ENCODE measurements around the gene MRPL19.
A peak's percentile ranks its signal among the peaks of the same experiment; 100 is the strongest.

MRPL19 gene

DNA sequence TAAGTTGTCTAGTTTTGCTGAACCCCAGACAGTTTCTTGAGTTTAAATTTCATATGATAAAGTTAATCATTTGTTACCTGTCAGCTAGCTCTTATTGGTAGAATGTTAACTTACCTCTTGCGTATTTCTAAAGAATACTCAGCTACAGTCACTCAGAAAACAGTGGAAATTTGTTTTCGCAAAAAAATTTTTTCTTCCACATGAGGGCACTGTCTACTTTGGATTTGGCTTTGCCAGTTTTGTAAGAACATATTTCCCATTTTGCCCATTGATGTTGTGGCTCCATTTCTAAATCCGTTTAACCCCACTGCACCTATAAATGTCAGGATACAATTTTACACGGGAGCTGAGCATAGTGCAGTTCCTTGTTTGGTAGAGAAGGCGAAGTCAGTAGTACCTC is 83.3 kb downstream of the MRPL19 start:
- peak in 1 of 2 donors; percentile 18 for DNase-seq (ENCODE audit: low read depth in 2 of 2)
- TF ChIP-seq, protein P1, sequence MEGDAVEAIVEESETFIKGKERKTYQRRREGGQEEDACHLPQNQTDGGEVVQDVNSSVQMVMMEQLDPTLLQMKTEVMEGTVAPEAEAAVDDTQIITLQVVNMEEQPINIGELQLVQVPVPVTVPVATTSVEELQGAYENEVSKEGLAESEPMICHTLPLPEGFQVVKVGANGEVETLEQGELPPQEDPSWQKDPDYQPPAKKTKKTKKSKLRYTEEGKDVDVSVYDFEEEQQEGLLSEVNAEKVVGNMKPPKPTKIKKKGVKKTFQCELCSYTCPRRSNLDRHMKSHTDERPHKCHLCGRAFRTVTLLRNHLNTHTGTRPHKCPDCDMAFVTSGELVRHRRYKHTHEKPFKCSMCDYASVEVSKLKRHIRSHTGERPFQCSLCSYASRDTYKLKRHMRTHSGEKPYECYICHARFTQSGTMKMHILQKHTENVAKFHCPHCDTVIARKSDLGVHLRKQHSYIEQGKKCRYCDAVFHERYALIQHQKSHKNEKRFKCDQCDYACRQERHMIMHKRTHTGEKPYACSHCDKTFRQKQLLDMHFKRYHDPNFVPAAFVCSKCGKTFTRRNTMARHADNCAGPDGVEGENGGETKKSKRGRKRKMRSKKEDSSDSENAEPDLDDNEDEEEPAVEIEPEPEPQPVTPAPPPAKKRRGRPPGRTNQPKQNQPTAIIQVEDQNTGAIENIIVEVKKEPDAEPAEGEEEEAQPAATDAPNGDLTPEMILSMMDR (IDR thresholded peaks at IDR 0.05; ENCODE audit: low read depth, low read length), result peak; percentile 11
- H3K4me3 ChIP-seq (replicated peaks in 1 of 2; ENCODE audit: low read depth in 2 of 2, low read length in 2 of 2), result no peak overlapping the region

- DNase-seq (ENCODE audit: low read depth in 2 of 2), result no peak
- no peak overlapping the region for H3K4me3 ChIP-seq (replicated peaks in 1 of 2; ENCODE audit: low read depth in 2 of 2, low read length in 2 of 2)
- TF ChIP-seq, protein P1 (IDR thresholded peaks at IDR 0.05; ENCODE audit: low read depth, low read length), result no peak
Measured at GRCh38 chr2:75736276-75736675, 89.7 kb downstream of the MRPL19 start.

DNA sequence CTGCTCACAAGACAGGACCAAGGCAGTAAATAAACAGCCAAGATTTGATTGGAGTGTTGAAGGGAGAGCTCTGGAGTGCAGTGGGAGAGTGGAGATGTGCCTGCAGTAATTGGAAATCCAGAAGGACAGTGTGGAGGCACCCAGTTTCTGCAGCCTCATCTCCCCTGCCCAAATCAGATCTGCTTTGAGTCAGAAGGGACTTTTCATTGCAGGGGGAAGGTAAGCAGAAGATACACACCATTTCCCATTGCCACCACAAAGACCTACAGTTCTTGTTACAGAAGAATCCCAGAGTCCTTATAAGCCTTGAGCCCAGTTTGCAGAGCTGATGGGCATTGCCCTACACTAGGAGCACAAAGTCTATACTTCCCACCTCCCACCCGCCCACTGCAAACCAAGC is 91.4 kb downstream of the MRPL19 start:
- TF ChIP-seq, protein P1 (IDR thresholded peaks at IDR 0.05; ENCODE audit: low read depth, low read length), result no peak
- no peak for DNase-seq (ENCODE audit: low read depth in 2 of 2)
- no peak overlapping the region for H3K4me3 ChIP-seq (replicated peaks in 1 of 2; ENCODE audit: low read depth in 2 of 2, low read length in 2 of 2)

Measured in cardiac fibroblast (primary cell).